OCI-LY7 (cell line): ENCODE measurements around the gene PEX5L. TPM values are rescaled to one million over a fixed set of nuclear protein-coding genes. Genes with fewer than 3 reads are reported as not detected.

Experiments
- BruUV-seq: library from RNA; stranded (reverse); fragments of 400-500 nt; replicated peaks from 2 replicates; lab custom pipeline; 2021; lab: Mats Ljungman, UMichigan
- CTCF ChIA-PET: fragments of 300-600 bp; sonication (Branson Sonifier 250); formaldehyde crosslinking; loops from one replicate; lab custom pipeline; 2022; ENCODE audit warnings: antibody characterized with exemption; ENCODE audit not compliant: unreplicated experiment; lab: Charles Lee
- POLR2A ChIA-PET: fragments of 300-600 bp; sonication (Branson Sonifier 250); formaldehyde crosslinking; loops from one replicate; lab custom pipeline; 2022; ENCODE audit warnings: antibody characterized with exemption; lab: Charles Lee
- DNase-seq: peaks from one replicate; pipeline ENCODE4 v3.0.0-alpha.2; 2015; ENCODE audit warnings: low spot score
- H2AFZ ChIP-seq: fragments of 200-600 bp; sonication (generic), shearing (Covaris generic); 2 replicates; pipeline ENCODE4 v1.6.1; 2014; ENCODE audit warnings: mild to moderate bottlenecking, antibody characterized with exemption, low read length, moderate library complexity
- H3K27ac ChIP-seq: fragments of 200-600 bp; sonication (generic); 2 replicates; pipeline ENCODE4 v1.5.1; 2014; ENCODE audit warnings: mixed run types, low read depth, mild to moderate bottlenecking, moderate library complexity, low read length, inconsistent platforms; ENCODE audit not compliant: poor library complexity, severe bottlenecking
- H3K36me3 ChIP-seq: fragments of 200-600 bp; sonication (generic); 2 replicates; pipeline ENCODE4 v1.6.1; 2014; ENCODE audit warnings: mild to moderate bottlenecking, antibody characterized with exemption, low read length, moderate library complexity, mixed read lengths; ENCODE audit not compliant: insufficient read depth
- H3K4me1 ChIP-seq: fragments of 200-600 bp; sonication (generic); 2 replicates; pipeline ENCODE4 v1.5.1; 2014; ENCODE audit warnings: mild to moderate bottlenecking, low read length; ENCODE audit not compliant: insufficient read depth, poor library complexity, severe bottlenecking
- H3K4me2 ChIP-seq: fragments of 200-600 bp; sonication (generic); 2 replicates; pipeline ENCODE4 v1.6.1; 2014; ENCODE audit warnings: mild to moderate bottlenecking, low read length
- H3K4me3 ChIP-seq: fragments of 200-600 bp; sonication (generic); 2 replicates; pipeline ENCODE4 v1.5.1; 2014; ENCODE audit warnings: mild to moderate bottlenecking, low read depth, low read length; ENCODE audit not compliant: poor library complexity, severe bottlenecking
- H3K79me2 ChIP-seq: fragments of 200-600 bp; sonication (generic); 2 replicates; pipeline ENCODE4 v1.6.1; 2016; ENCODE audit warnings: low read depth, mild to moderate bottlenecking, low read length, moderate library complexity, mixed read lengths; ENCODE audit not compliant: insufficient read depth
- H3K9me2 ChIP-seq: fragments of 200-600 bp; sonication (generic); 2 replicates; pipeline ENCODE4 v1.6.1; 2016; ENCODE audit warnings: mild to moderate bottlenecking, low read length, mixed read lengths; ENCODE audit not compliant: insufficient read depth
- H3K9me3 ChIP-seq: fragments of 200-600 bp; sonication (generic); 2 replicates; pipeline ENCODE4 v1.6.1; 2014; ENCODE audit warnings: mild to moderate bottlenecking, mixed run types, low read length, mixed read lengths
- H4K20me1 ChIP-seq: fragments of 200-600 bp; sonication (generic); 2 replicates; pipeline ENCODE4 v1.6.1; 2014; ENCODE audit warnings: mild to moderate bottlenecking, antibody characterized with exemption, low read length, moderate library complexity, mixed read lengths; ENCODE audit not compliant: insufficient read depth
- EZH2phosphoT487 ChIP-seq: fragments of 200-600 bp; sonication (generic); IDR thresholded peaks from 2 replicates; pipeline ENCODE4 v1.6.1; 2018; ENCODE audit warnings: low read depth, borderline replicate concordance, mild to moderate bottlenecking, mixed run types, antibody characterized with exemption, low read length, moderate library complexity, mixed read lengths
- intact Hi-C: fragments of 100-400 bp; cut with micrococcal nuclease; formaldehyde crosslinking; loops from one replicate; pipeline ENCODE4 v1.10.0; 2022; ENCODE audit not compliant: unreplicated experiment
- total RNA-seq, 2 experiments: library from RNA; depleted of rRNA in 1 of 2; stranded (reverse); fragments of >200 nt in 1 of 2; shearing (Covaris generic) in 1 of 2; gene quantifications; 2 replicates each; pipeline ENCODE4 v1.2.3, GENCODE V29; 2014 to 2022
- TF ChIP-seq, protein P1 (sequence below): fragments of 200-600 bp; sonication (generic); conservative IDR thresholded peaks from 2 replicates; pipeline ENCODE4 v1.5.1; 2014; ENCODE audit warnings: mild to moderate bottlenecking, antibody characterized with exemption, low read length, moderate library complexity, mixed read lengths

The PEX5L gene
- total RNA-seq, 2 experiments from 2014 or later, result not detected

DNA sequence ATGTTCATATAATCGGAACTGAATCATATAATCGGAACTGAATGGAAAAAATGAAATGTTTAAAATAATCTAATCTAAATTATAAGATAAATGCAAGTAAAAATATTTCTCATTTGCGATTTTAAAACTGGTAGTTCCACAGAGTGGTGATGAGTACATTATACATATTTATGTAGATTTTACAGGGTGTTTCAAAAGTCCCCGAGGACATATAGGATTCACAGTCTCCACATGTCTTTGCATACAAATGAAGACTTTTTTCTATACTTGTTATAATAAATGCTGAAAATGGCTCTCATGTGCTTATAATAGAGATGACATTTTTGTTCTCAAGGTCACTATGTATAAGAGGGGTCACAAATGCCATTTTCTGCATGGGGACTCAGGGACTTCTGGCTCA lies 139.5 kb downstream of the PEX5L start:
- Histone ChIP-seq H3K27ac (no peak overlapping the region), H3K4me1 (no peaks in the 10 kb centered on the region), H3K4me2 (no peak overlapping the region), H3K9me2 (no peaks in the 10 kb centered on the region), H3K36me3 (no peaks in the 10 kb centered on the region), H3K4me3 (no peak overlapping the region), H2AFZ (no peak overlapping the region), H4K20me1 (no peaks in the 10 kb centered on the region), H3K9me3 (no peaks in the 10 kb centered on the region), H3K79me2 (no peaks in the 10 kb centered on the region)
- ChIA-PET POLR2A (interaction anchor here (0.7 to 1.5 kb wide), 4 partner anchors 8 to 22 kb away, joined by 3 to 5 read pairs (median 4); no protein-coding TSS in a partner anchor), CTCF (no interaction called here)
- no peak for DNase-seq
- intact Hi-C loops, result no loop called here
- no peak for TF ChIP-seq EZH2phosphoT487
- TF ChIP-seq, protein P1, sequence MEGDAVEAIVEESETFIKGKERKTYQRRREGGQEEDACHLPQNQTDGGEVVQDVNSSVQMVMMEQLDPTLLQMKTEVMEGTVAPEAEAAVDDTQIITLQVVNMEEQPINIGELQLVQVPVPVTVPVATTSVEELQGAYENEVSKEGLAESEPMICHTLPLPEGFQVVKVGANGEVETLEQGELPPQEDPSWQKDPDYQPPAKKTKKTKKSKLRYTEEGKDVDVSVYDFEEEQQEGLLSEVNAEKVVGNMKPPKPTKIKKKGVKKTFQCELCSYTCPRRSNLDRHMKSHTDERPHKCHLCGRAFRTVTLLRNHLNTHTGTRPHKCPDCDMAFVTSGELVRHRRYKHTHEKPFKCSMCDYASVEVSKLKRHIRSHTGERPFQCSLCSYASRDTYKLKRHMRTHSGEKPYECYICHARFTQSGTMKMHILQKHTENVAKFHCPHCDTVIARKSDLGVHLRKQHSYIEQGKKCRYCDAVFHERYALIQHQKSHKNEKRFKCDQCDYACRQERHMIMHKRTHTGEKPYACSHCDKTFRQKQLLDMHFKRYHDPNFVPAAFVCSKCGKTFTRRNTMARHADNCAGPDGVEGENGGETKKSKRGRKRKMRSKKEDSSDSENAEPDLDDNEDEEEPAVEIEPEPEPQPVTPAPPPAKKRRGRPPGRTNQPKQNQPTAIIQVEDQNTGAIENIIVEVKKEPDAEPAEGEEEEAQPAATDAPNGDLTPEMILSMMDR, result no peak
- BruUV-seq, result no TSS peak

GRCh38 chr3:179896507-179896906 lies 140.2 kb downstream of the PEX5L start:
- ChIA-PET CTCF (no interaction called here), POLR2A (interaction anchor here (1.0 to 1.5 kb wide), 3 partner anchors 9 to 17 kb away, joined by 3 to 5 read pairs (median 4); no protein-coding TSS in a partner anchor)
- DNase-seq, result no peak
- Histone ChIP-seq H3K4me2 (no peak overlapping the region), H3K36me3 (no peaks in the 10 kb centered on the region), H2AFZ (no peak overlapping the region), H3K79me2 (no peaks in the 10 kb centered on the region), H3K9me2 (no peaks in the 10 kb centered on the region), H3K27ac (no peak overlapping the region), H3K4me1 (no peaks in the 10 kb centered on the region), H4K20me1 (no peaks in the 10 kb centered on the region), H3K4me3 (no peak overlapping the region), H3K9me3 (no peaks in the 10 kb centered on the region)
- intact Hi-C loops, result no loop called here
- no TSS peak for BruUV-seq
- TF ChIP-seq, protein P1, result no peak
- no peak for TF ChIP-seq EZH2phosphoT487

DNA sequence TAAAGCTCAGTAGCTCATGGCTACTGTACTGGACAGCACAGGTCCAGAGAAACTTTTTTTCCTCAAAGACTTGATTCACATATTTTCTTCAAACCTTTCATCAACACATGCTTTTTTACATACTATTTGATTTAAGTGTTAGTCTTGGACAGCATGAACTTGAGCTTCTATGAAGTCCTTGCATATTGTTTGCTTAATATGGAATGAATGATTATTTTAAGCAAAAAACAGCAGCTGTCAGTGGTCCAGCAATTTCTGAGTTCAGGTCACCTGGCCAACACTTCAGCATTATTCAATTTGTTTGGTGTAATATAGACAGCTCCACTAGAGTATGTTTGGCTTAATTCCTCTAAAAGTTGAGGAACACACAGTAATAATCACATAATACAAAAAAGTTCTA lies 141.4 kb downstream of the PEX5L start:
- Histone ChIP-seq H3K36me3 (no peaks in the 10 kb centered on the region), H3K9me2 (no peaks in the 10 kb centered on the region), H2AFZ (no peak overlapping the region), H3K9me3 (no peaks in the 10 kb centered on the region), H3K27ac (no peak overlapping the region), H3K4me3 (no peak overlapping the region), H3K4me1 (no peaks in the 10 kb centered on the region), H4K20me1 (no peaks in the 10 kb centered on the region), H3K4me2 (no peak overlapping the region), H3K79me2 (no peaks in the 10 kb centered on the region)
- BruUV-seq, result no TSS peak
- CTCF ChIA-PET, result no interaction called here
- TF ChIP-seq, protein P1, result no peak
- TF ChIP-seq EZH2phosphoT487, result no peak
- DNase-seq, result no peak
- intact Hi-C loops, result no loop called here
- POLR2A ChIA-PET, result interaction anchor here (1.1 kb wide), 1 partner anchor 9 kb away, joined by 3 read pairs; no protein-coding TSS in a partner anchor
